Activated naive CD4-positive, alpha-beta T cell (primary cell): Measurements from ENCODE around the gene NAGS.
"Not testable (repeated sequence)": the region's sequence is repeated elsewhere in the genome, so short reads cannot be mapped to it uniquely, and the experiment has no call there.

Experiments used
- DNase-seq, 4 experiments: peaks; one replicate each; lab custom pipeline; 2025; lab: John Stamatoyannopoulos, UW

NAGS gene

GRCh38 chr17:44004077-44004760, at the start of gene NAGS:
NAGS (plus strand) TSS chr17:44004622; CDS start chr17:44004664, 42 bp downstream.
- DNase-seq = no peak

GRCh38 chr17:43956222-43956621, 48.2 kb upstream of the NAGS start:
- DNase-seq = no peak

GRCh38 chr17:43958748-43959352, 45.6 kb upstream of the NAGS start:
- no peak for DNase-seq

GRCh38 chr17:43961292-43961691, 43.1 kb upstream of the NAGS start:
- not testable (repeated sequence) for DNase-seq

GRCh38 chr17:43961954-43962353, 42.5 kb upstream of the NAGS start:
- no peak for DNase-seq

- DNase-seq = no peak
These were observed 41.9 kb upstream of the NAGS start for GRCh38 chr17:43962479-43962878.

GRCh38 chr17:43966276-43966675, 38.1 kb upstream of the NAGS start:
- no peak for DNase-seq

- no peak for DNase-seq
These were observed 37.1 kb upstream of the NAGS start for GRCh38 chr17:43967251-43967875.

- no peak for DNase-seq
These were observed 34.1 kb upstream of the NAGS start for GRCh38 chr17:43970366-43970765.

GRCh38 chr17:43971436-43971835, 33.0 kb upstream of the NAGS start:
- not testable (repeated sequence) for DNase-seq

GRCh38 chr17:43972444-43973212, 31.8 kb upstream of the NAGS start:
- not testable (repeated sequence) for DNase-seq

- no peak for DNase-seq
These were observed 29.8 kb upstream of the NAGS start for GRCh38 chr17:43974382-43975266.

- DNase-seq = no peak
These were observed 28.5 kb upstream of the NAGS start for GRCh38 chr17:43975898-43976297.

- DNase-seq = no peak
These were observed 27.2 kb upstream of the NAGS start for GRCh38 chr17:43976963-43977837.

GRCh38 chr17:43978078-43978477, 26.3 kb upstream of the NAGS start:
- no peak for DNase-seq

- no peak for DNase-seq
These were observed 25.4 kb upstream of the NAGS start for GRCh38 chr17:43979011-43979410.

- no peak for DNase-seq
These were observed 24.8 kb upstream of the NAGS start for GRCh38 chr17:43979671-43980070.

GRCh38 chr17:43982171-43982570, 22.3 kb upstream of the NAGS start:
- no peak for DNase-seq

- DNase-seq = no peak
These were observed 21.3 kb upstream of the NAGS start for GRCh38 chr17:43983196-43983514.

- peak in 1 of 4 experiments; percentile 5 for DNase-seq
These were observed 20.7 kb upstream of the NAGS start for GRCh38 chr17:43983515-43984411.
